GM19455 (cell line): Measurements from ENCODE around the gene TBX21.

Experiments
- ATAC-seq: cut with Tn5 transposase; IDR thresholded peaks from one replicate; pipeline ENCODE4 v1.9.1; 2021; ENCODE audit not compliant: unreplicated experiment

TBX21 gene

GRCh38 chr17:47697906-47698711, 34.9 kb upstream of the TBX21 start:
- ATAC-seq: no peak

DNA sequence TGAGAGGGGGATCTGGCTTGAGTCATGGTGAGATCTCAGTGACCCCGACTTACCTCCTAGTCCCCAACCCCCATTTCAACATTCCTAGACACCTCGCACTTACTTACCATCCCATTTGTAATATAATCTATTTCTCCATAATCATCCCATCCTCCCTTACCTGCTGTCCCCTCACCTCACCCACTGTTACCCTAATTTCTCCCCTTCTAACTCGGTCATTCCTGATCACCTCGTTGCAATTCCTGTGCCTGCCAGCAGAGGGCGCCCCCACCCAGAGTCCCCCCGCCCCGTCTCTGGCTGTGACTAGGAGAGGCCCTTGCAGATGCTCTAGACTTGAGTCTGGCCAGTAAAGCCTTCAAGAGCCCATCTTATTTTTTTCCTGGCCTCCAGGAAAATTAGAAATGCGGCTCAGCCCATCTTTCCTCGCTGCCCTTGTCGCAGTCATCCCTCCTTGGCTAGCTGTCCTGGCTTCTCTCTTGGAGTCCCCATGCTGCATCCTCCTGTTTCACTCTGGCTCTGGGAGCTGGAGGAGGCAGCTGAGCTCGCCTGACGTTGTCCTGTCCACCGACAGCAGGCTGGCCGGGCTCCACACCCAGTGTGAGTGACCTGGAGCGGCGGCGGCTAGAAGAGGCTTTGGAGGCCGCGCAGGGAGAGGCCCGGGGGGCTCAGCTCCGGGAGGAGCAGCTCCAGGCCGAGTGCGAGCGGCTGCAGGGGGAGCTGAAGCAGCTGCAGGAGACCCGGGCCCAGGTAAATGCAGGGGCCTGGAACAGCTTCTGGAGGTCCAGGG, 34.1 kb upstream of the TBX21 start:
- ATAC-seq: no peak

GRCh38 chr17:47699536-47699840, 33.5 kb upstream of the TBX21 start:
- no peak for ATAC-seq

DNA sequence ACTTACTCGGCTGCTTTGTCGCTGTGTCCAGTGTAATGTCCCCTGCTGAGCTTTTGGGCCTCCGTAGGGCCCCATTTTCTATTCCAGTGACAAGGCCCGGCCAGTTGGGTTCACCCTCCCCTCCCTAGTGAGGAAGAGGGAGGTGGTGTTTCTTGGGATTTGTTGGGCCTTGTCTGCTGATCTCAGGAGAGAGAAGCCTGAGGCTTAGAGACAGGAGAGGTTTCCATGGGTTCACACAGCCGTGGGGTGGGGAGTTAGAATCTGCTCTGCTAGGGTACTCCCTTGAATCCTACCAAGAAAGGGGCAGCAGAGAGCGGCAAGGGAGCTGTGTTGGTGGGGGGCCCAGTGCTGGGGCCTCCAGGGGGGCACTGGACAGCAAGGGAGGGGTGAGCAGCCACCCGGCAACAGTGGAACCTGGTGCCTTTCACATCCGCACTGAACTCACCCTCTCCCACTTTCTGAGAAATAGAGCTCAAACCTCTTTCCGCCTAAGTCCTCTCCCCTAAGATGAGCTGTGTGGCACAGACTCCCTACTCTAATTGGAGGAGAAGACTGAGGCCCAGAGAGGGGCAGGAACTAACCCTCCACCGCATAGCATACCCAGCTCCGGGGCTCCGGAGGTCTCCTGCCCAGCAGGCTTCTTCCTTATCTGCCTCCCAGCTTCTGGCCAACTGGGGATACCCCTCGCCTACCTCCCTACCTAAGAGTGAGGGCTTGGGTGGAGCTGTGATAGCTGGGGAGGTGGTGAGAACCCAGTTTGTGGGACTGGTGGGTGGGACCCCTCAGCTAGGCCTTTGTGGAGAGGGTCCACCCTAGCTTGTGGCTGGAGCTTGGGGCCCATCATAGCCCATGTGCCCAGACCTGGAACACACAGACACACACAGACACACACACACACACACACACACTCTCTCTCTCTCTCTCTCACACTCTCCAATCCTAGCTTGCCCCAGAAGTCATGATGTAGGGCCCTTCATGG, 32.3 kb upstream of the TBX21 start:
- ATAC-seq: no peak

DNA sequence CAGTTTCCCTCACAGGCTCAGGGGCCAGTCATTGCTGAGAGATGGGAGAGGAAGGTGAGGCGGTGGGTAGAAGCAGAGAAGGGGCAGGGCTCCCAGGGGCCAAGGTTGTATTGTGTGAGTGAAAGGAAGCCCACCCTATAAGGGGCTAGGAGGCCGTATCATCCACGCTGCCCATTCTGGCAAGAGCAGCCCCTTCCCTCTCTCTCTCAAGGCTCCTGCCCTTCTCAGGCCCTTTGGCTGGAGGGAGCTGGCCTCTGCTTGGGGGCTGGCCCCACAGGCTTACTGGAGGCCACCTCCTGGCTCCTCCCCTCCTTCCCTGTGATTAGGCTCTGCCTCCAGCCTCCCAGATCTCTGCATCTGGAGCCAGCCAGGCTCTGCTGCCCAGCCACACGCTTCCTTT, 31.4 kb upstream of the TBX21 start:
- ATAC-seq: no peak

DNA sequence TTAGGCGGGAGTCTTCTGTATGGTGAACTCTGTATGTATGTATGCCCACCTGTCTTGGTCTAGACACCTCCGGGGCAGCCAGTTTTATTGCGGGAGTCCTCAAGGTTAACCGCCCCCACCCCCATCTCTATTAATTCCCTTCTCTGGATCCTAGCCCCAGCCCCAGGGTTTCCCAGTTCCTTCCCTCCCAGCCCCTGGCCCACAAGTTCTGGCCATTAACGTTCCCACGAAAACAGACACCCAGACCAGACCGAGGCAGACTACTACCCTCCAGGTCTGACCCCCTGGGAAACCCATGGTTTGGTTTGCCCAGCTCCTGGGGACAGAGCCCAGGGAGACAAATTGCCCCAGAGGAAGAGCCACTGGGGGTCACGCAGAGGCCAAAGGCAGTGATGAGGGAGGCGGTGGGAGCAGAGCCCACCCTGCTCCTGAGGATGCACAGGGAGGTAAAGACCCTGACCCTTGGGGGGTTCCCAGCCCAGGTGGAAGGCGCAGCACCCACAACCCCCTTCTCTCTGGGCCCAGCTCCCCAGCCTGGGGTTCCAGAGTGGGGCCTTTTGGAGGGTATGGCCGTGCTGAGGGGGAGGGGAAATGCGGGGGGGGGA, 30.5 kb upstream of the TBX21 start:
- no peak for ATAC-seq

- ATAC-seq: no peak
Measured at GRCh38 chr17:47703191-47703591, 29.8 kb upstream of the TBX21 start.

- ATAC-seq: no peak
Measured at GRCh38 chr17:47703671-47704070, 29.4 kb upstream of the TBX21 start.

DNA sequence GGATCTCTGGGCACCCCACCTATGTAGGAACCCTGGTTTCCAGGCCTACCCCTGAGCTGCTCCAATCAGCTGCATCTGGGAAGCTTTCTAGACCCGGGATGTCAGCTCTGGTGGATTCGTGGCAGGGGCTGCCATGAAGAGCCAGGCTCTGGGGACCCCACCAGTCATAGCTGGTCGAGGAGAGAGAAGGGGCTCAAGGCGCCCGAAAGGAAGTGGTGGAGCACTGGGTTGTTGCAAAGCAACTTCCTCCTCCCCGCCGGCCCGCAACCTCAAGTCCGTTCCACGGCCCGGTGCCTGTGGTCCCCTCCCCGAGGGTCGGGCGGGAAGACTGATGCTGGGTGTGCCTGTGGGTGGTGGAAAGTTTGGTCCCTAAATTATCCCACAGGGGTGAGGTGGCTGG, 28.9 kb upstream of the TBX21 start:
- no peak for ATAC-seq

- no peak for ATAC-seq
Measured at GRCh38 chr17:47704736-47705135, 28.3 kb upstream of the TBX21 start.

DNA sequence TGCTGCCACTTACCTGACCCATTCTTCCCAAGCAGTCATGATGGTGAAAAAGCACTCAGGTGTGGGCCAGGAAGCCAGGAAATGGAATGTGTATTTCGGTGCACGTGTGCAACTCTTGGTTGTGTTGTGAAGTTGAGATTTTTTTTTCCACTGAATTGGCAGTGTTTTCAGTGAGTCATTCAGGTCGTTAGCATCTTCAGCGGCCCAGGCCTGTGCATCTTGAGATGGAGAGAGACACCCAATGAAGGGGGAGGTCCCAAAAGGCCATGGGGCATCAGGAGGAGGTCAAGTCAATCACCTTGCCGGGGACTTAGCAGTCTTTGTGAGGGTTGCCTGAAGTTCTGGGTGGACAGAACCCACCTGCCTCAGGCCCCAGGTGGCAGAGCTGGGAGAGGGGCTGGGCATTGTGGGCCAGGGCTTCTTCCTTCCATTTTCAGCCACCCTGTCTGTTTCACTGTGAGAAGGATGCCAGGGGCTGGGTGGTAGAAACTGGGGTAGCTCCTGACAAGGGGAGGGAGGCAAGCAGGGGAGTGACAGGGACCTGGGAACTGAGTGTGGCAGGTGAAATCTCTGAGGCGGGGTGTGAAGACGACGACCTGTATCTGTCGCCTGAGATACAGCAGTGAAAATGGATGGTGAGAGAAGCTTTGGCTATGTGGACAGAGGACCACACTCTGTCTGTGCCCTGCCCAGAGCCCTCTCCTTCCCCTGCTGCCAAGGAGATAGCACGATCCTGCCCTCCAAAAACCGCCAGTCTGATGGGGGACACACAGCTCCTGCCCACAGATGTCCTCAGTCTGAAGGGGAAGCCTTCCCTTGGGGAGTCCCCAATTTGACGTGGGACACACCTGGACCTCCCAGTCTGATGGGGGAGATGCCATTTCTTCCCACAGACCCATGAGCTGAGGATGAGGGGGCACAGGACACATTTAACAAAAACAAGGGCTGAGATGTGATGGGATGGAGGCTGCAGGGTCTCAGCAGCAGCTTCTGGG, 27.2 kb upstream of the TBX21 start:
- ATAC-seq: no peak

DNA sequence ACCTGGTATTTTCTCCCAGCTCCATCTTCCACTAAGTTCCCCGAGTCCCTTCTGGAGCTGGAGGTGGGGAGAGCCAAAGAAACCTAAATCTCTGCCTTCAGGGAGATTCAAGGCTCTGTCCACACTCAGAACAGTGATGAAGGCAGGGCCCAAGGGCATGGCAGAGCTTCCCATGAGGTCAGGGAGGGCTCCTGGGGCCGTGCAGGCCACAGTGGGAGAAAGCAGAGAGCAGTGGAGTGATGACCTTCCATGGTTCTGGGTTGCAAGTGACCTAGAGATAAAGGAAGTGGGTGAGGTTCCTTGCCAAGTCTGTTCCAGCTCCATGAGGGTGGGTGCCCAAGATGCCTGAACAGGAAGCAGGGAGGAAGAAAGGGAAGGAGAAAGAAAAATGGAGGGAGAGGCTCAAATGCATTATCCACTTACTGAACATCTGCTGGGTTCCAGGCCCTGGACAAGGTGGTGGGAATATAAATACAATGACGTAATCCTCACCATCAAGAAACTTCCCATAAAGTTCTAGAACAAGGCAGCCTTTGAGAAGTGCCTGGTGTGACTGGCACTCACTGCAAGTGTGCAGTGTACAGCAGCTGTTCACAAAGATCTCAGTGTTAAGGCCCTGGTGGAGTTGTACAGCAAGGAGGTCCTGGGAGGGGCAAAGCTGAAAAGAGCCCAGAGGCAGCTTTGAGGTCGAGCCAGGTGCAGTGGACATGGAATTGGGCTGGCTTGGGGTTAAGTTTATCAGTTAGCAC, 25.8 kb upstream of the TBX21 start:
- no peak for ATAC-seq

DNA sequence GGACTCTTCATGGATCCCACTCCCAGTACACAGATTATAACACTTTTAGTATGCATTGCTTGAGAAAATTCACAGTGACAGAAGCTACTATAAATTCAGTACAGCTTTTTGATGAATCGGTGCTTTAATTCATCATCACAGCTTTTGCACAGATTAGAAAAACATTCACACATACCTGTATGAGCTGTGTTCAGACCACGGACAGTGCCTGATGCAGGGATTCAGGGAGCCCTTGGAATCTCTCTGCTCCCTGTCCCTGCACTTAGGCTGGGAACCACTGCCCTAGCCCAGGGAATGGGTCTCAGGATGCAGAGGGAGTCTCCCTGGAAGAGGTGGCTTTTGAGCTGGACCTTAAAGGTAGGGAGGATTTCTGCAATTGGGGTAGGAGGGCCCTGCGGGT, 25.2 kb upstream of the TBX21 start:
- no peak for ATAC-seq

GRCh38 chr17:47708312-47708863, 24.6 kb upstream of the TBX21 start:
- no peak for ATAC-seq

GRCh38 chr17:47708864-47709541, 24.0 kb upstream of the TBX21 start:
- ATAC-seq: no peak

DNA sequence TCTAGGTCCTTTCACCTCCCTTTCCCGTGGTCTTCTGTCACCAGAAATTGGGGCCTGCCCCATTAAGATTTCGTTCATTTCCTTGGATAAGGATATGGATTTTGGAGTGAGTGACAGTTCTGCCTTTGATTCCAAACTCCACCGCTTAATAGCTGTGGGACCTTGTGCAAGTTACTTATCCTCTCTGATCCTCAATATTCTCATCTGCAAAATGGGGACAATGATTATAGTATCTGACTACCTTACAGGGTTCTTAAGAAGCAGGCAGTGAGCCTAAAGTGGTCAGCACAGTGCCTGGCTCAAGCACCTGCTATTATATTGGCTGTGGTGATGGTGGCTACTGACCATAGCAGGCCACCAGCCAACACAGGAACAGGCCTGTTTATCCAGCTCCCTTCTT, 23.4 kb upstream of the TBX21 start:
- ATAC-seq: no peak

DNA sequence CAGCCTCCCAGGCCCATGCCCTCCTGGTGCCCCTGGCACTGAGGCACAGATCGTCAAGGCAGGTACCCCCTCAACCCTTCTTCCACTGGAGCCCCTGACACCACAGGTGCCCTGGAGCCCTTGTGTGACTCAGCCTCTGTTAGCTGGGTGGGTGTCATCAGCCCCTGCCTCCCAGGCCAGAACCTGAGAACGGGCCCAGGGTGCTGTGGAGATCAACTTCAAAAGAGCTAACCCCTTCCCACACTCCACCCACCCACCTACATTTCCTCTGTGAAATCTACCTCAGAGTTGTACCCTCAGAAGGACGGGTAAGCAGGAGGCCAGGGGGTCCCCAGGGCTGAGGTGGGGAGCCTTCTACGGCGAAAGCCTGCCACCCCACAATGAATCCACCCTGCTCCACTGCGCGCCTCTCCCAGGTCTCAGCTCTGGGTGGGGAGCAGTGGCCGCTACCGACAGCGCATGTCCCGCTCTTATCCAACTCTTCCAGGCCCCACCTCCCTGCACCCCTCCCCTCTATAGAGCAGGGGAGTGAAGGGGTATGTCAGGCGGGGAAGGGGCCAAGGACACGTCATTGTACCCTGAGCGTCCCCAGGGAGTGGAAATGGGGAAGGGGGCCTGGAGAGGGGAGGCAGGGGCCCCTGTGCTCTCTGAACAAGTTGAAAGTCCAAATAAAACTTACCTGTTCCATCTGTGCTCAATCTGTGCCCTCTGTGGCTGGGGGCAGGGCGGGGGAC, 21.5 kb upstream of the TBX21 start:
- no peak for ATAC-seq
